A549 (cell line): Measurements from ENCODE around the gene SORBS1. TPM values are rescaled to one million over a fixed set of nuclear protein-coding genes. Genes with fewer than 3 reads are reported as not detected.

Experiments
- ATAC-seq, 2 experiments: fragments of 200-7000 bp in 1 of 2; fragments of >200 bp in 1 of 2; cut with Nextera tagmentation in 1 of 2; cut with Tn5 transposase in 1 of 2; 3 replicates each; pipeline versions ENCODE4 v1.8.0 to v1.9.1; 2018 to 2020; ENCODE audit warnings: mild to moderate bottlenecking in 1 of 2, moderate library complexity in 1 of 2
- CTCF ChIA-PET: fragments of 300-600 bp; sonication (Branson Sonifier 250); formaldehyde crosslinking; extraction: SDS; loops from one replicate; lab custom pipeline; 2021; ENCODE audit warnings: antibody characterized with exemption, inconsistent platforms; lab: Yijun Ruan, JAX
- POLR2A ChIA-PET: fragments of 350-600 bp; formaldehyde crosslinking; extraction: SDS; loops from one replicate; lab custom pipeline; 2021; ENCODE audit warnings: antibody characterized with exemption, inconsistent platforms; lab: Yijun Ruan, JAX
- DNase-seq, 2 experiments: peaks; one replicate each; pipeline versions ENCODE4 v3.0.0 to v3.0.0-alpha.2; 2011 to 2016; ENCODE audit warnings: low read depth in 1 of 2, low spot score in 1 of 2
- FAIRE-seq: peaks from 2 replicates; lab custom pipeline; 2011; peaks lifted over from hg19 to GRCh38; lab: Jason Lieb, UNC
- H3K27ac ChIP-seq, 2 experiments: fragments of >200 bp; sonication (Bioruptor Twin); formaldehyde crosslinking; 3 replicates each; pipeline ENCODE4 v1.5.1; 2016 to 2017
- H3K4me1 ChIP-seq: fragments of >200 bp; sonication (Bioruptor Twin); formaldehyde crosslinking; 3 replicates; pipeline ENCODE4 v1.6.1; 2016
- H3K4me2 ChIP-seq: fragments of >200 bp; sonication (Bioruptor Twin); formaldehyde crosslinking; 3 replicates; pipeline ENCODE4 v1.6.1; 2016
- H3K4me3 ChIP-seq: fragments of >200 bp; sonication (Bioruptor Twin); formaldehyde crosslinking; 3 replicates; pipeline ENCODE4 v1.5.1; 2016
- H3K9me3 ChIP-seq: fragments of >200 bp; sonication (Bioruptor Twin); formaldehyde crosslinking; 3 replicates; pipeline ENCODE4 v1.6.1; 2016
- BHLHE40 ChIP-seq: IDR thresholded peaks from 2 replicates; pipeline ENCODE4 v1.6.1; 2012; ENCODE audit warnings: low read depth, low read length, inconsistent platforms
- CBX2 ChIP-seq: fragments of 200-600 bp; sonication (generic); IDR thresholded peaks from 2 replicates; pipeline ENCODE4 v1.6.1; 2016; ENCODE audit warnings: low read depth, mild to moderate bottlenecking, borderline replicate concordance
- CEBPB ChIP-seq, 2 experiments: fragments of >200 bp in 1 of 2; sonication (Bioruptor Twin) in 1 of 2; formaldehyde crosslinking in 1 of 2; IDR thresholded peaks; 2 replicates each; pipeline ENCODE4 v1.6.1; 2012 to 2016
- CHD2 ChIP-seq: fragments of 150-350 bp; IDR thresholded peaks from 2 replicates; pipeline ENCODE4 v1.6.1; 2014; ENCODE audit warnings: low read length; ENCODE audit not compliant: partially characterized antibody
- CHD4 ChIP-seq: fragments of 200-600 bp; sonication (generic); IDR thresholded peaks from 2 replicates; pipeline ENCODE4 v1.6.1; 2016; ENCODE audit warnings: antibody characterized with exemption, mild to moderate bottlenecking, borderline replicate concordance
- EHF ChIP-seq: fragments of 250-450 bp; sonication (Bioruptor Pico); IDR thresholded peaks from 2 replicates; pipeline ENCODE4 v1.5.0; 2020; ENCODE audit warnings: mild to moderate bottlenecking
- EHMT2 ChIP-seq: fragments of 200-600 bp; sonication (generic); IDR thresholded peaks from 2 replicates; pipeline ENCODE4 v1.6.1; 2016; ENCODE audit warnings: antibody characterized with exemption, low read depth, mild to moderate bottlenecking, moderate library complexity
- ESRRA ChIP-seq: fragments of 150-350 bp; IDR thresholded peaks from 2 replicates; pipeline ENCODE4 v1.6.1; 2014; ENCODE audit warnings: mild to moderate bottlenecking, low read length, borderline replicate concordance
- FOSL2 ChIP-seq, 2 experiments: fragments of 450-650 bp in 1 of 2; fragments of >200 bp in 1 of 2; sonication (Bioruptor Twin) in 1 of 2; formaldehyde crosslinking; IDR thresholded peaks; 2 replicates each; pipeline versions ENCODE4 v1.5.0 to v1.6.1; 2016 to 2020; ENCODE audit warnings: mild to moderate bottlenecking in 1 of 2, moderate library complexity in 1 of 2
- FOXS1 ChIP-seq: fragments of 250-450 bp; sonication (Bioruptor Pico); IDR thresholded peaks from 2 replicates; pipeline ENCODE4 v1.5.0; 2020; ENCODE audit warnings: mild to moderate bottlenecking, moderate library complexity
- GATA3 ChIP-seq: IDR thresholded peaks from 2 replicates; pipeline ENCODE4 v1.6.1; 2012; ENCODE audit warnings: borderline replicate concordance
- HOXA7 ChIP-seq: fragments of 250-450 bp; sonication (Bioruptor Pico); IDR thresholded peaks from 2 replicates; pipeline ENCODE4 v1.5.0; 2020; ENCODE audit warnings: mild to moderate bottlenecking, moderate library complexity
- HOXB13 ChIP-seq: fragments of 250-450 bp; sonication (Bioruptor Pico); IDR thresholded peaks from 2 replicates; pipeline ENCODE4 v1.5.0; 2020; ENCODE audit warnings: low read depth, mild to moderate bottlenecking, moderate library complexity
- JUN ChIP-seq, 2 experiments: fragments of >200 bp; sonication (Bioruptor Twin); formaldehyde crosslinking; IDR thresholded peaks; 2 replicates in 1 of 2; 3 replicates in 1 of 2; pipeline ENCODE4 v1.6.1; 2016 to 2017
- JUNB ChIP-seq: fragments of >200 bp; sonication (Bioruptor Twin); formaldehyde crosslinking; IDR thresholded peaks from 2 replicates; pipeline ENCODE4 v1.6.1; 2016
- KDM1A ChIP-seq: fragments of 200-600 bp; sonication (generic); IDR thresholded peaks from 2 replicates; pipeline ENCODE4 v1.6.1; 2016; ENCODE audit warnings: low read depth, mild to moderate bottlenecking
- KDM5A ChIP-seq: fragments of 200-600 bp; sonication (generic); IDR thresholded peaks from 2 replicates; pipeline ENCODE4 v1.6.1; 2016; ENCODE audit warnings: antibody characterized with exemption, mild to moderate bottlenecking
- MAFK ChIP-seq: fragments of 450-650 bp; IDR thresholded peaks from 2 replicates; pipeline ENCODE4 v1.6.1; 2014; ENCODE audit not compliant: partially characterized antibody
- MYC ChIP-seq: IDR thresholded peaks from 2 replicates; pipeline ENCODE4 v1.6.1; 2012; ENCODE audit warnings: mild to moderate bottlenecking, inconsistent platforms, low read length, improper control_type of control experiment, borderline replicate concordance
- NFE2L2 ChIP-seq: fragments of 150-350 bp; conservative IDR thresholded peaks from 2 replicates; pipeline ENCODE4 v1.6.1; 2014; ENCODE audit warnings: low read length
- PHF8 ChIP-seq: fragments of 200-600 bp; sonication (generic); IDR thresholded peaks from 2 replicates; pipeline ENCODE4 v1.6.1; 2016; ENCODE audit warnings: low read depth, mild to moderate bottlenecking, antibody characterized with exemption, moderate library complexity, borderline replicate concordance
- RAD21 ChIP-seq, 2 experiments: fragments of >200 bp in 1 of 2; sonication (Bioruptor Twin) in 1 of 2; formaldehyde crosslinking in 1 of 2; IDR thresholded peaks in 1 of 2; conservative IDR thresholded peaks in 1 of 2; 2 replicates in 1 of 2; 3 replicates in 1 of 2; pipeline ENCODE4 v1.6.1; 2012 to 2018; ENCODE audit warnings: inconsistent platforms in 1 of 2
- RARB ChIP-seq: fragments of 250-450 bp; sonication (Bioruptor Pico); IDR thresholded peaks from 2 replicates; pipeline ENCODE4 v1.8.0; 2021; ENCODE audit warnings: mild to moderate bottlenecking, moderate library complexity
- RCOR1 ChIP-seq: fragments of 150-350 bp; IDR thresholded peaks from 2 replicates; pipeline ENCODE4 v1.6.1; 2014; ENCODE audit warnings: antibody characterized with exemption, low read length, low read depth
- RNF2 ChIP-seq: fragments of 200-600 bp; sonication (generic); IDR thresholded peaks from 2 replicates; pipeline ENCODE4 v1.6.1; 2016; ENCODE audit warnings: low read depth, mild to moderate bottlenecking, antibody characterized with exemption, moderate library complexity, borderline replicate concordance
- TFCP2L1 ChIP-seq: fragments of 250-450 bp; sonication (Bioruptor Pico); IDR thresholded peaks from 2 replicates; pipeline ENCODE4 v1.5.0; 2021; ENCODE audit warnings: mild to moderate bottlenecking
- ZNF302 ChIP-seq: fragments of 250-450 bp; sonication (Bioruptor Pico); IDR thresholded peaks from 2 replicates; pipeline ENCODE4 v1.9.0; 2021; ENCODE audit warnings: inconsistent platforms, mild to moderate bottlenecking, moderate library complexity
- ZSCAN20 ChIP-seq: fragments of 250-450 bp; sonication (Bioruptor Pico); IDR thresholded peaks from 2 replicates; pipeline ENCODE4 v1.8.0; 2022; ENCODE audit warnings: mild to moderate bottlenecking, moderate library complexity
- WGBS: methylation state at CpG from one replicate; pipeline ENCODE4 v1.1.6; 2017; ENCODE audit errors: missing lambda C conversion rate; 5-methylcytosine and 5-hydroxymethylcytosine counted together
- polyA plus RNA-seq, 4 experiments: library from polyadenylated mRNA; depleted of rRNA in 3 of 4; stranded (reverse); fragments of >200 nt; fragmentation: RNase III in 1 of 4; extraction: RNeasy Plus Mini Kit Qiagen cat#74134 plus additional on column Dnase treatment in 1 of 4; gene quantifications; 2 replicates in 3 of 4; 3 replicates in 1 of 4; pipeline ENCODE4 v1.2.3, GENCODE V29; 2011 to 2017
- TF ChIP-seq, protein P1 (sequence below): fragments of >200 bp; sonication (Bioruptor Twin); formaldehyde crosslinking; IDR thresholded peaks from 3 replicates; pipeline ENCODE4 v1.6.1; 2016
- TF ChIP-seq, protein P2 (sequence below): fragments of 200-600 bp; sonication (generic); IDR thresholded peaks from 2 replicates; pipeline ENCODE4 v1.6.1; 2016; ENCODE audit warnings: antibody characterized with exemption, mild to moderate bottlenecking, moderate library complexity

The SORBS1 gene
- polyA plus RNA-seq, 2 of the 4 experiments (the other 2 are of a cell fraction): 0.39 to 0.80 TPM

DNA sequence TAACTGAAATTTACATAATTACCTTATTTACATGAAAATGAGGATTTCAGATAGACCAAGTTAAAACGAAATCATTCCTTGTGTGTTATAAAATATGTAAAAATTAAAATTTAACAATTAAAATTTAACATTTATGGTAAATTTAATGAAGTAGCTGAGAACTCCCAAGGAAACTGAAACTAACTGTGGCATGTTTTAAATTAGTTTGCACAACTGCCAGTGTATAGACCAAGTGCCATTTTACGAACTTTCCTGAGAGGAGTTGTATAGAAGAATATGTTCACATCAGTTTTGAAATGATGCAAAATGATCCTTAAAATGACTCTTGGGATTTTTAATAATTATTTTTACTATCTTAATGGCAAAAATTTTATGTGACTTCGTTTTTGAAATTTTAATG is 293.9 kb downstream of the SORBS1 start:
- no peak for TF ChIP-seq RNF2
- no peak for TF ChIP-seq JUN (IDR thresholded peaks at IDR 0.05)
- TF ChIP-seq HOXA7: no peak
- no peak for TF ChIP-seq ZNF302 (CRISPR knock-in tag)
- no peak for TF ChIP-seq CHD4
- TF ChIP-seq KDM1A: no peak
- TF ChIP-seq KDM5A: no peak
- TF ChIP-seq, protein P1, sequence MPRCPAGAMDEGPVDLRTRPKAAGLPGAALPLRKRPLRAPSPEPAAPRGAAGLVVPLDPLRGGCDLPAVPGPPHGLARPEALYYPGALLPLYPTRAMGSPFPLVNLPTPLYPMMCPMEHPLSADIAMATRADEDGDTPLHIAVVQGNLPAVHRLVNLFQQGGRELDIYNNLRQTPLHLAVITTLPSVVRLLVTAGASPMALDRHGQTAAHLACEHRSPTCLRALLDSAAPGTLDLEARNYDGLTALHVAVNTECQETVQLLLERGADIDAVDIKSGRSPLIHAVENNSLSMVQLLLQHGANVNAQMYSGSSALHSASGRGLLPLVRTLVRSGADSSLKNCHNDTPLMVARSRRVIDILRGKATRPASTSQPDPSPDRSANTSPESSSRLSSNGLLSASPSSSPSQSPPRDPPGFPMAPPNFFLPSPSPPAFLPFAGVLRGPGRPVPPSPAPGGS: no peak
- no peak for TF ChIP-seq RCOR1
- no peak for TF ChIP-seq JUNB
- TF ChIP-seq RAD21 (conservative IDR thresholded peaks at IDR 0.05 in 1 of 2, IDR thresholded peaks at IDR 0.05 in 1 of 2): no peak
- no peak for TF ChIP-seq BHLHE40
- no peak for TF ChIP-seq ZSCAN20 (CRISPR knock-in tag)
- no peak for TF ChIP-seq TFCP2L1
- TF ChIP-seq HOXB13 (CRISPR knock-in tag): no peak
- TF ChIP-seq EHMT2: no peak
- no peak for TF ChIP-seq CHD2
- DNase-seq: no peak
- Histone ChIP-seq H3K9me3 (no peaks in the 10 kb centered on the region), H3K4me2 (peak overlapping the region; percentile 55), H3K27ac (peak overlapping the region; percentile 63 to 76; a peak in 5 of 6 replicates), H3K4me1 (peaks cover 67% of the 10 kb centered on the region), H3K4me3 (no peak overlapping the region)
- no peak for FAIRE-seq
- CTCF ChIA-PET: interaction anchor here (0.6 to 2.5 kb wide), 3 partner anchors 24 to 314 kb away, joined by 3 to 13 read pairs (median 4); no protein-coding TSS in a partner anchor
- POLR2A ChIA-PET: interaction anchor here (0.9 kb wide), 1 partner anchor 11 kb away, joined by 4 read pairs; no protein-coding TSS in a partner anchor
- ATAC-seq: no peak
- WGBS: 60% methylated on average over 3 of the region's 3 CpGs

DNA sequence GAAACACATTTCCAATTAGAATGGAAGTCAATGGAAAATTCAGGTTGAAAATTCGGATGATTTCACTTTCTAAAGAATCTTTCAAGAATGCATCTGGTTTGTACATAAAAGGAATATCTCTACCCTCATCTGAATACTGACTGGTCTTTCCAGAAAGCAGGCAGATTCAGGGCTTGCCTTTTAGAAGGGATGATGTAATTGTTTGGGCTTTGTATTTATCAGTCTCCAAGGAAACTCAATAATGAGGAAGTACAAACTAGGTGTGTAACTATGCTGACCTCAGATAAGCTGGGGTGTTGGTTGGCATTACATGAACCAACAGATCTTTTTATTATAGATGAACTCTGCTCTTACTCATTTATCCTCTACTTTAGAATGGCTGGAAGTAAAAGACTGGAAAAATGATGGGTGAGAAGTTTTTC is 294.5 kb downstream of the SORBS1 start:
- 28% methylated on average over 1 of the region's 1 CpG for WGBS

DNA sequence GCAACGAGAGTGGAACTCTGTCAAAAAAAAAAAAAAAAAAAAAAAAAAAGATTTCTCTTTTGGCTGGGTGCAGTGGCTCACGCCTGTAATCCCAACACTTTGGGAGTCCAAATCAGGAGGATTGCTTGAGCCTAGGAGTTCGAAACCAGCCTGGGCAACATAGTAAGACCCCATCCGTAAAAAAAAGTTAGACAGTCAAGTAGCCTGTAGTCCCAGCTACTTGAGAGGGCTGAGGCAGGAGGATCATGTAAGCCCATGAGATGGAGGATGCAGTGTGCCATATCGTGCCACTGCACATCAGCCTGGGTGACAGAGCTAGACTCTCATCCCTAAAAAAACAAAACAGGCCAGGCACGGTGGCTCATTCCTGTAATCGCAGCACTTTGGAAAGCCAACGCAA is 295.6 kb downstream of the SORBS1 start:
- no peak for FAIRE-seq
- Histone ChIP-seq H3K9me3 (no peaks in the 10 kb centered on the region), H3K27ac (peak overlapping the region; percentile 76 to 82; a peak in 5 of 6 replicates), H3K4me1 (peaks cover 76% of the 10 kb centered on the region), H3K4me3 (no peak overlapping the region), H3K4me2 (no peak overlapping the region)
- 95% methylated on average over 8 of the region's 8 CpGs for WGBS
- POLR2A ChIA-PET: no interaction called here
- no peak for DNase-seq
- ATAC-seq: no peak
- CTCF ChIA-PET: interaction anchor here (1.1 to 2.9 kb wide), 8 partner anchors 13 to 99 kb away, joined by 3 to 15 read pairs (median 4); no protein-coding TSS in a partner anchor
- TF ChIP-seq RCOR1: no peak
- no peak for TF ChIP-seq ESRRA
- TF ChIP-seq EHF (CRISPR knock-in tag): no peak
- TF ChIP-seq, protein P1: no peak
- TF ChIP-seq CBX2: no peak
- no peak for TF ChIP-seq PHF8
- TF ChIP-seq NFE2L2: no peak
- TF ChIP-seq, protein P2, sequence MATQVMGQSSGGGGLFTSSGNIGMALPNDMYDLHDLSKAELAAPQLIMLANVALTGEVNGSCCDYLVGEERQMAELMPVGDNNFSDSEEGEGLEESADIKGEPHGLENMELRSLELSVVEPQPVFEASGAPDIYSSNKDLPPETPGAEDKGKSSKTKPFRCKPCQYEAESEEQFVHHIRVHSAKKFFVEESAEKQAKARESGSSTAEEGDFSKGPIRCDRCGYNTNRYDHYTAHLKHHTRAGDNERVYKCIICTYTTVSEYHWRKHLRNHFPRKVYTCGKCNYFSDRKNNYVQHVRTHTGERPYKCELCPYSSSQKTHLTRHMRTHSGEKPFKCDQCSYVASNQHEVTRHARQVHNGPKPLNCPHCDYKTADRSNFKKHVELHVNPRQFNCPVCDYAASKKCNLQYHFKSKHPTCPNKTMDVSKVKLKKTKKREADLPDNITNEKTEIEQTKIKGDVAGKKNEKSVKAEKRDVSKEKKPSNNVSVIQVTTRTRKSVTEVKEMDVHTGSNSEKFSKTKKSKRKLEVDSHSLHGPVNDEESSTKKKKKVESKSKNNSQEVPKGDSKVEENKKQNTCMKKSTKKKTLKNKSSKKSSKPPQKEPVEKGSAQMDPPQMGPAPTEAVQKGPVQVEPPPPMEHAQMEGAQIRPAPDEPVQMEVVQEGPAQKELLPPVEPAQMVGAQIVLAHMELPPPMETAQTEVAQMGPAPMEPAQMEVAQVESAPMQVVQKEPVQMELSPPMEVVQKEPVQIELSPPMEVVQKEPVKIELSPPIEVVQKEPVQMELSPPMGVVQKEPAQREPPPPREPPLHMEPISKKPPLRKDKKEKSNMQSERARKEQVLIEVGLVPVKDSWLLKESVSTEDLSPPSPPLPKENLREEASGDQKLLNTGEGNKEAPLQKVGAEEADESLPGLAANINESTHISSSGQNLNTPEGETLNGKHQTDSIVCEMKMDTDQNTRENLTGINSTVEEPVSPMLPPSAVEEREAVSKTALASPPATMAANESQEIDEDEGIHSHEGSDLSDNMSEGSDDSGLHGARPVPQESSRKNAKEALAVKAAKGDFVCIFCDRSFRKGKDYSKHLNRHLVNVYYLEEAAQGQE: no peak
- no peak for TF ChIP-seq FOXS1 (CRISPR knock-in tag)
- no peak for TF ChIP-seq GATA3
- TF ChIP-seq RARB (CRISPR knock-in tag): no peak

More for the DNA sequence above, 294.5 kb downstream of the SORBS1 start:
- DNase-seq: peak; percentile 89 to 93
- peaks cover 67% of the 10 kb centered on the region for H3K4me1 ChIP-seq
- peak; percentile 32 for FAIRE-seq
- ChIA-PET POLR2A (interaction anchor here (0.9 kb wide), 1 partner anchor 12 kb away, joined by 4 read pairs; no protein-coding TSS in a partner anchor), CTCF (interaction anchor here (1.1 to 2.9 kb wide), 4 partner anchors 21 to 93 kb away, joined by 3 to 15 read pairs (median 12); no protein-coding TSS in a partner anchor)
- peak overlapping the region; percentile 76 to 82 for H3K27ac ChIP-seq
- peak overlapping the region; percentile 55 for H3K4me2 ChIP-seq
- no peak overlapping the region for H3K4me3 ChIP-seq
- ATAC-seq: peak; percentile 88 to 89
- TF ChIP-seq RNF2 (no peak), GATA3 (peak; percentile 34; the same call in 1 of the 2 replicates), FOSL2 (IDR thresholded peaks at IDR 0.05) (no peak), FOSL2 (CRISPR knock-in tag; IDR thresholded peaks at IDR 0.05) (peak; percentile 60), JUNB (no peak), FOXS1 (CRISPR knock-in tag) (peak; percentile 37; the same call in 1 of the 2 replicates), CEBPB (IDR thresholded peaks at IDR 0.05) (peak in 1 of 2 experiments; percentile 9; a peak in 1 of 4 replicates), MYC (no peak), MAFK (peak; percentile 64), CHD4 (no peak)
- no peaks in the 10 kb centered on the region for H3K9me3 ChIP-seq
